SIG-M5 (cell line): ENCODE data around the gene DLEC1.
"Not testable (repeated sequence)": the region's sequence is repeated elsewhere in the genome, so short reads cannot be mapped to it uniquely, and the experiment has no call there.

Experiments used
- DNase-seq: peaks from one replicate; lab custom pipeline; 2025; lab: John Stamatoyannopoulos, UW

DLEC1 gene

DNA sequence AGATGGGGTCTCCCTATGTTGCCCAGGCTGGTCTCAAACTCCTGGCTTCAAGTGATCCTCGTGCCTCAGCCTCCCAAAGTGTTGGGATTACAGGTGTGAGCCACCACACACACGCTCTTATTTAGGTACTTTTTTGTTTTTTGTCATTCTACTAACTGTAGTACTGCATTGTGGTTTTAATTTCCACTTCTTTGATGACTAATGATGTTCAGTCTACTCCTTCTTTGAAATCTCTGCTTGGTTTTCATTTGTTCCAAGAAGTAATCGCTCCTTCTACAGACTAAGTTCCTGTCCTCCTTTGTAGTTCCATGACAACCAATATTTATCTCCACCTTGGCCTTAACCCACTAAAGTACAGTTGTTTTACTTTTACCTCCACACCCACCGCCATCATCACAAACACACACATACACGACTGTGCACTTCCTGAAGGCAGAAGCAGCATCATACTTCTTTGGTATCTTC lies 529 bp upstream of the DLEC1 start:
- no peak for DNase-seq

DNA sequence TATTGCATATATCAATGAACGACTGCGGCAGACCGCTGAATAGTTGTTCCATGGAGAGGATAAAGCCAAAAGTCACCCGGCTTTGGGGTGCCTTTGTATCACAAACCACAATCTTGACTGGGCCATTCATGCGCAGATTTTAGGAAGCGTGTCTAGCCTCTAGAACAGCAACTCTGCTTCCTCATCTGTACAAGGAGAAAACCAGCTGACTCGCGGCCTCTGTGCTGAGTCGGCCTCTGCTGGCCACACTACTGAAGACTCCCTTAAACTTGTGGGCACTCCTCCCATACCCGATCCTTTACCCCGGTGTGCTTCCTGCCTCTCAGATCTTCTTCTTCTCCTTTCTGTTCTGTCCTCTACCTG lies 872 bp downstream of the DLEC1 start:
- peak; percentile 29 for DNase-seq

DNA sequence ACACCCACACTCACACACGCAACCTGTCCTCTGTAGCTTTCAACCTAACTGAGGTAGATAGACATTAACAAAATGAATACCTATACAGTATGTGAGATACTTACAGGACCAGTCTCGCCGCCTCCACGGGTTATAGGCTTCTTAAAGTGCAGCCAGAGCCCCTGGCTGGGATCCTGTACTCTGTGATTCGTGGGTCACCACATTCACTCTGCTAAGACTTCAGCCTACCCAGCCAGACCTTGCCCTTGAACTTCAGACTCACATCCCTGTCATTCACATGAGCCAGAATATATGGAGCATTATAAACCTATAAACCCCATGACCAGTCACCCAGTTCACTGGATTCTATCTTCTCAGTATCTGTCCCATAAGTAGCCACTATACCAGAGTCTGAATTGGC lies 1.4 kb downstream of the DLEC1 start:
- DNase-seq, result no peak

DNA sequence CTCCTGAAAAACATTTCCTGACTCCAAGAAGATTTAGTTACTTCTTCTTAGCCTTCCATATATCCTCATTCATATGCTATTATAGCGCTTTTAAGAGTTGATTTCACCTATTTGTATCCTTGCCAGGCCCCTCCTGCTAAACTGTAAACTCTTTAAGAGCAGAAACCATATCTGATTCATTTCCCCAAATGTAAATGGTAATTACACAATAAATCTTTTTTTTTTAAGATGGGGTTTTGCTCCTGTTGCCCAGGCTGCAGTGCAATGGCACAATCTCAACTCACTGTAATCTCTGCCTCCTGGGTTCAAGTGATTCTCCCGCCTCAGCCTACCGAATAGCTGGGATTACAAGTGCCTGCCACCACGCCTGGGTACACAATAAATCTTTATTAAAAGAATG lies 4.5 kb downstream of the DLEC1 start:
- DNase-seq, result no peak

DNA sequence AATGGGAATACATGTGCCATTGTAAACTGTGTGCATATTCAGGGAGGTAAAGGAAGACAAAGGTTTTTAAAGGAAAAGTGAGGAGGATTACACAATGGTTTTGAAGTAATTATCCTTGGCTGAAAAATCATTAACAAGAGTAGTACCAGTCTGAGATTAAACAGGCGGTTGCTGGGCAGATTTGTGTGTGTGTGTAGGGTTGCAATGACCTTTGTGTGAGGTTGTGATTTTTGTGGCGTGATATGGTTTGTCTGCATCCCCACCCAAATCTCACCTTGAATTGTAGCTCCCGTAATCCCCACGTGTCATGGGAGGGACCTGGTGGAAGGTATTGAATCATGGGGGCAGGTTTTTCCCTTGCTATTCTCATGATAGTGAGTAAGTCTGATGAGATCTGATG lies 7.0 kb downstream of the DLEC1 start:
- DNase-seq, result no peak

DNA sequence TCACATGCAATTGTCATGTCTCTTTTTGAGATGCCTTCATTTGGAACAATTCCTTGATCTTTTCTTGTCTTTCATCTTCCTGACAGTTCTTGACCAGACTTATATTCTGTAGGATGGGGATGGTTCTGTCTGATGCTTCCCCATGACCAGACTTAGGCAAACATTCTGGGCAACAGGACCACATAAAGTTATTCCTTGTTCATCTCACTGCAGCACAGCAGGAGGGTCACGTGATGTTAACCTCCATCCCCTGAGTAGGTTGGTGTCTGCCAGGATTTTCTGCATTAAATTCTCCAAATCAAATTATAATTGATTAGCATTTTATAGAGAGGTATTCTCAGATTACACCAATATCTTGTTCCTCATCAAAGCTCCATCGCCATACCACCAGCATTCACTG lies 7.8 kb downstream of the DLEC1 start:
- no peak for DNase-seq

DNA sequence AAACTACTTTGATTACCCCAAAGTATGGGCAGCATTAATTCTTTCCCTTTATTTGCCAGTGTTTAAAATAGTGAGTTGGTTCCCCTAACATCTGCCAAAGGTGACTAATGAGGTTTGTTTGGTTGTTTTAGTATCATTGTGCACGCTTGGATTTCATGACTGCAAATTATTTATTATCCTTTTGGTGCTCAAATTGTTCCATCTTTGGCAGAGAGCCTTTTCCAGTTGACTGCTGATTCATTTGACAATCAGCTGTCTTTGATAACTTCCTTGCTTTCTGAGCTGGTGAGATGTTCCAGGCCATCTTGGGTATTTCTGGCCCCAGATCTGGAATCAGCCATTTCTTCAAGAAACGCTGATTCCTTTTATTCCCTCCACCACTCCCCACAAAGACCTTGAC lies 8.9 kb downstream of the DLEC1 start:
- DNase-seq, result no peak

DNA sequence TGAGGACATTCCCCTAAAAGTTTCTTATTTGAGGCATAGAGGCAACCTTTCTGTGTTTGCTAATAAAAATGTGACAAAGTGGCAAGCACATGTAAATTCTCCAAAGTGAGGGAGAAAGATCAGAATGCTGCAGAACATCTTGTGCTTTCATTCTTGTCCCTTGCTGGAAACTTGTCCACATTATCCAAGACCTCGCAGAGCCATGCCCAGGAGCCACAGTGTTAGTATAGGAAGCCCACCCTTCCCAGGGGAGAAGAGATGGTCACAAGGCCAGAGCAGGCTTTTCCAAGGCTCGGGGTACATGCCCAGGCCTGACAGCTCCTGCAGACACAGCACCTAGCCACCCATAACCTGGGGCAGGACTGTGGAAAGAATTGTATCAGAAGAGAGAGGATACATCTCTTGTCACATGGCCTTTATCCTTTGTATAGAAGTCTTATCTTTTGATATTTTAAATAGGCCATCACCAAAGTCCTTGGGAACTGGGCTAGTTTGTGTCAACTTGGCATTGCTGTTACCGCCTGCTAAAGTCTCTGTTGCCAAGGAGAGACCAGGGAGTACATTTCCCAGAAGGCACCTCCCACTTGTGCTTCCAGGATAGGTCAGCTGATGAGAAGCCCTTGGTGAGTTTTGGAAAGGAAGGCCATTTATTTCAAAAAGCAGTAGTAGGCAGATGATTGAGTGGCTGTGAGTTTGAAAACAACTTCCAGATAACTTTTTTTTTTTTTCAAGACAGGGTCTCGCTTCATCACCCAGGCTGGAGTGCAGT lies 10.5 kb downstream of the DLEC1 start:
- no peak for DNase-seq

DNA sequence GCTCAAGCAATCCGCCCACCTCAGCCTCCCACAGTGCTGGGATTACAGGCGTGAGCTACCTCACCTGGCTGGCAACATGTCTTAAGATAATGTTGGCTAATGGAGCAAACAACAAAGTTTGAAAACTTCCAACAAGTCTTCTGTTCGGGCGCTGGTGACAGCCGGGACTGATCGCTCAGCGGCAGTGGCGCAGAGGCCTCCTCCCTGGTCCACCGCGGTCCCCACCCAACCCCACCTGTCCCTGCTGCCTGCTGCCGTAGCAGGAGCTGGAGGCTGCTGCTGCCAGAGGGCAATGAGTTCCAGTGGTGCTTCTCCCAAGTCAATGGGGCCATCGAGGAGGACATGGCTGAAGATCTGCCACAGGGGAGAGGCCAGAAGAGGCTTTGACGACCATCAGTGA lies 12.1 kb downstream of the DLEC1 start:
- DNase-seq, result no peak

DNA sequence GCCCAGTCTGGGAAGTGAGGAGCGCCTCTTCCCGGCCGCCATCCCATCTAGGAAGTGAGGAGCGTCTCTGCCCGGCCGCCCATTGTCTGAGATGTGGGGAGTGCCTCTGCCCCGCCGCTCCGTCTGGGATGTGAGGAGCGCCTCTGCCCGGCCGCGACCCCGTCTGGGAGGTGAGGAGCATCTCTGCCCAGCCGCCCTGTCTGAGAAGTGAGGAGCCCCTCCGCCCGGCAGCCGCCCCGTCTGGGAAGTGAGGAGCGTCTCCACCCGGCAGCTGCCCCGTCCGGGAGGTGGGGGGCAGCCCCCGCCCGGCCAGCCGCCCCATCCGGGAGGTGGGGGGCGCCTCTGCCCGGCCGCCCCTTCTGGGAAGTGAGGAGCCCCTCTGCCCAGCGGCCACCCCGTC lies 14.3 kb downstream of the DLEC1 start:
- not testable (repeated sequence) for DNase-seq

DNA sequence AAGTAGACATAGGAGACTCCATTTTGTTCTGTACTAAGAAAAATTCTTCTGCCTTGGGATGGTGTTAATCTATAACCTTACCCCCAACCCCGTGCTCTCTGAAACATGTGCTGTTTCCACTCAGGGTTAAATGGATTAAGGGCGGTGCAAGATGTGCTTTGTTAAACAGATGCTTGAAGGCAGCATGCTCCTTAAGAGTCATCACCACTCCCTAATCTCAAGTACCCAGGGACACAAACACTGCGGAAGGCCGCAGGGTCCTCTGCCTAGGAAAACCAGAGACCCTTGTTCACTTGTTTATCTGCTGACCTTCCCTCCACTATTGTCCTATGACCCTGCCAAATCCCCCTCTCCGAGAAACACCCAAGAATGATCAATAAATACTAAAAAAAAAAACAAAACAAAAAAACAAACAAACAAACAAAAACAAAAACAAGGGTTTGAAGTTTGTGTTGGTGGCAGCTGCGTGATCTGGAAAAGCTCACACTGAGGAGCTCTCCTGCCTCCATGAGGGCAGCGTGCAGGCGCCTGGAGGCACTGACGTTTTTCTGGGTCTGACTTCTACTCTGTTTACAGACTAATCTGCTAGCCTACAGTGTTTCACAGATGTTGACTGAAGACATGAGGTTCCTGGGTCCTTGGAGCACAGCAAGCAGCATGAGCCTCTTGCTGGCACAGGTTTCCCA lies 14.9 kb downstream of the DLEC1 start:
- DNase-seq, result not testable (repeated sequence)

DNA sequence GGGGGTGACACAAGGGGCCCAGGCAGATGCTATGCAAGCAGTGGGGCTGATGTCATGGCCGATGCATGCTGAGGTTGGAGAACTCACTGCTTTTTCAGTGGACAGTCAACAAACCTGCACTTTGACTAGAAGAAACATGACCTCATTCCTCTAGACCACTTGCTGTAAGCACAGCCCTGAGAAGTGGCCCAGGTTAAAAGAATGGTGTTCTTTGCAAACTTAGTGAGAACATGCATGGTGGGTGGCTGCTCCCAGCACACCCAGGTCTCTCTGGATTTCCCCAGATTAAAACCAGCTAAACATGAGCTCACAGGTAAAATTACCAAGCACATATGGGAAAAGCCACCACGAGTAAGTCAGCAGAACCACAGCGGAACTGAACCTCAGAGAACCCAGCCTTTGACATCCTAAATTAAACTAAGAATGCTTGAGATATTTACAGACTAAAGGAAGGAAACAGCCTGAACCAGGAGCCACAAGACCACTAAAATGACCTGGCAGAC lies 15.5 kb downstream of the DLEC1 start:
- DNase-seq, result no peak

DNA sequence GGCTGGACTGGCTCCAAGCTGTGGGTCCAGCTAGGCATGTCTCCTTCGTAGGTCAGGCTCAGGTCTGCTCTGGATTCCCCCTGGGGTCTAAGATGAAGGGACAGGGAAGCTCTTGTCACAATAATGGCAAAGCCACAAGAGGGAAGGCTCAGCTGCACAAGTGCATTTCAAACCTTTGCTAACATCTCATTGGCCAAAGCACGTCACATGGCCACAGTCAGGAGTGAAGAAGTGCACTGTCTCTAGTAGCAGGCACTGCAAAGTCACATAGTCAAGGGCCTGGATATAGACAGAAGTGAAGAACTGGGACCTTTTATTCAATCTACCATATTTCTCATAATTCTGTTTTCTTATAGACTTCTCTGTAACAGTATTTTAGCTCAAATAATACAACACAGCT lies 20.1 kb downstream of the DLEC1 start:
- no peak for DNase-seq

DNA sequence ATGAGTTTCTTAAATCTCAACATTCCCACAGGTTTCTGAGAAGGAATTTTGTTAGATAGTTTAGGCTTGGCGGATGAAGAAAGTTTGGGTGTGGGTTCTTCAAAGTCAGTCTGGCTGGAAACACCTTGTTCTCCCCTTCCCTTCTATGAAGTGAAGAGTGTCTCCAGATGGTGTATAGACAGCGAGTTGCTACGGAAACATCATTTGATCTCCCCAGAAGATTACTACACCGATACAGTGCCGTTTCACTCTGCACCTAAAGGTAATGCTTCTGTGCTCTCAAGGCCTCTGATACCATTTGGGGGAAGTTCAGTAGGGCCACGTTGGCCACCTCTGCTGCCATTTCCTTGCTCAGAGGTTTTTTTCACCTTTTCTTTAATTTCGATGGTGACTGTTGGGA lies 20.6 kb downstream of the DLEC1 start:
- DNase-seq, result no peak

DNA sequence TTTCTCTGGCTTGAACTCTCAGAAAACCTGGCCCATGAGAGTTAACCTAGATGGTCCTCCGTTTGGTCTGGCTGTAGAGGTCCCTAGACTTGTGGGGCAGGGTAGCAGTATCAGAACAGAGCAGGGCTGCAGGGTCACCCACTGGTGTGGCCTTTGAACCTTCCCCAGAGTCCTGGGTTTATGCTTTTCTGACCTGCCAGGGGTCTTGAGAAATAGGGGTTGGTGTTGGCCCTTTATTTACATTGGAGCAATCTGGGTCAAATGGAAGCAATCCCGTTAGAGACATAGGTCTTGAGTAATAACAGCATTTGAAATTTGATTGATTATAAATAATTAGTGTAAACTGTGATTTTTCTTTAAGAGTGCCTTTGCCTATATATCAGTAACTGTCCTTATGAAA lies 23.8 kb downstream of the DLEC1 start:
- no peak for DNase-seq

DNA sequence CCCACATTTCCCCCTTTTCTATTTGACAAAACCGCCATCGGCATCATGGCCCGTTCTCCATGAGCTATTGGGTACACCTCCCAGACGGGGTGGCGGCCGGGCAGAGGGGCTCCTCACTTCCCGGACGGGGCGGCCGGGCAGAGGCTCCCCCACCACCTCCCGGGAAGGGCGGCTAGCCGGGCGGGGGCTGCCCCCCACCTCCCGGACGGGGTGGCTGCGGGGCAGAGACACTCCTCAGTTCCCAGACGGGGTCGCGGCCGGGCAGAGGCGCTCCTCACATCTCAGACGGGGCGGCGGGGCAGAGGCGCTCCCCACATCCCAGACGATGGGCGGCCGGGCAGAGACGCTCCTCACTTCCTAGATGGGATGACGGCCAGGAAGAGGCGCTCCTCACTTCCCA lies 25.4 kb downstream of the DLEC1 start:
- not testable (repeated sequence) for DNase-seq

DNA sequence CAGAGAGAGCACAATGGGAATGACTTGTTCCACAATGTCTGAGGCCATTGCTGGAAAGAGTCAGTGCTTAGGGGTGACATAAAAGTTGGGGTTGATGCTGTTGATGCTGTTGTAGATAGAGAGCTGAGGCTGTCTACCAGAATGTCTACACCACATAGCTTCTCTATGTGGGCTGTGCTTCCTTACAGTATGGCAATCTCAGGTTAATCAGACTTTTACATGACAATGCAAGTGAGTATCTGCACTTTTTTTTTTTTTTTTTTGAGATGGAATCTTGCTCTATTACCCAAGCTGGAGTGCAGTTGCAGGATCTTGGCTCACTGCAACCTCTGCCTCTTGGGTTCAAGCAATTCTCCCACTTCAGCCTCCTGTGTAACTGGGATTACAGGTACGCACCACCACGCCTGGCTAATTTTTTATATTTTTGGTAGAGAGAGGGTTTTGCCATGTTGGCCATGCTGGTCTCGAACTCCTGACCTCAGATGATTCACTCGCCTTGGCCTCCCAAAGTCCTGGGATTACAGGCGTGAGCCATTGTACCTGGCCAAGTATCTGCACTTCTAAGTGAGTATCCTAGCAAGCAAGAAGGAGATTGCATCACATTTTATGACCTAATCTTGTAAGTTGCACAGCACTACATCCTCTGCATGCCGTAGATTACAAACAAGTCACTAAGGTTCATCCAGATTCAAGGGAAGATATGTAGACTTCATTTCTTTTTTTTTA lies 28.7 kb downstream of the DLEC1 start:
- DNase-seq, result no peak

DNA sequence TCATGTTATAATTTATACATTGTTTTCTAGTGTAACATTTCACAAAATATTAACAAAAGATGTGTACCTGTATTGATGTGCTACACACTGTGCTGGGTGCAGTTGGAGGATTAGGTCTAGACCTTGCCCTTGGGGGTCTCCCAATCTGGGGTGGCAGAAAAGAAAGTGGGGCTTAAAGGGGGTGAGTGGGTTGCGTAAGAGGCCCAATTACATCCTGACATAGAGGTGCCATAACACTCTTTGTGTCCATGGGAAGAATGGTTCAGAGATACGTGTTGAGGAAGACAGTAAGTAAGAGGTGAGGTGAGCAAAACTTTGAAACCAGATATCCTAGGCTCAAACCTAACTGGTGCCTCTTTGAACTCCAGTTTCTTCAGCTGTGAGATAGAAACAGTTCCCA lies 31.0 kb downstream of the DLEC1 start:
- no peak for DNase-seq

DNA sequence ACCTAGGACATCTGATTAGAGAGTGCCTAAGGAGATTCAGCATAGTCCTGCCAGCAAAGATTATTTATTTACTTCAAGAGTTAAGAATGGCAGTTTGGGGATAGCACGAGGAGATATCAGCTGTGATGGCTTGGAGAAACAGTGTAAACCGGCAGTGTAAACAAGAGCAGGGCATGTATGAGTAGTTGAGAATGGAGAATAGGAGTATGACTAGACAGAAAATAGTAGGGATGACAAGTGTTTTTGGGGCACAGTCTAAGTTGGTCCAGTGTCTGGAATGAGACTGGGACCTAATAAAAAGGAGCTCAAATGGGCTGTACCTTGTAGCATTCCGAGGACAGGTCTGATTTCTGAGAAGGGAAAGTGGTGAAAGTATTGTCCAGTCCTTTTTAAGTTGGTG lies 38.1 kb downstream of the DLEC1 start:
- DNase-seq, result not testable (repeated sequence)

DNA sequence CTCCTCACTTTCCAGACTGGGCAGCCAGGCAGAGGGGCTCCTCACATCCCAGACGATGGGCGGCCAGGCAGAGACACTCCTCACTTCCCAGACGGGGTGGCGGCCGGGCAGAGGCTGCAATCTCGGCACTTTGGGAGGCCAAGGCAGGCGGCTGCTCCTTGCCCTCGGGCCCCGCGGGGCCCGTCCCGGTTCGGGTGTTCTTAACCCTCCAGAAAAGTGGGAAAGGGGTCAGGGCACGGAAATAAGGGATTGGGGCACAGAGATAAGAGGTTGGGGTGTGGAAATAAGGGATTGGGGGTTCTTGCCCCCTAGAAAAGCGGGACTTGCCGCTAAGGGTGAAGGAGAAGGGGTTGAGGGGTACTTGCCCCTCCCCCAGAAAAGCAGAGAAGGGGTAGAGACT lies 43.3 kb downstream of the DLEC1 start:
- DNase-seq, result not testable (repeated sequence)

DNA sequence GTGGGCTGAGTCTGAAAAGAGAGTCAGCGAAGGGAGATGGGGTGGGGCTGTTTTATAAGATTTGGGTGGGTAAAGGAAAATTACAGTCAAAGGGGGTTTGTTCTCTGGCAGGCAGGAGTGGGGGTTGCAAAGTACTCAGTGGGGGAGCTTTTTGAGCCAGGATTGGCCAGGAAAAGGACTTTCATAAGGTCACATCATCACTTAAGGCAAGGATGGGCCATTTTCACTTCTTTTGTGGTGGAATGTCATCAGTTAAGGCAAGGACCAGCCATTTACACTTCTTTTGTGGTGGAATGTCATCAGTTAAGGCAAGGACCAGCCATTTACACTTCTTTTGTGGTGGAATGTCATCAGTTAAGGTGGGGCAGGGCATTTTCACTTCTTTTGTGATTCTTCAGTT lies 44.2 kb downstream of the DLEC1 start:
- DNase-seq, result not testable (repeated sequence)

DNA sequence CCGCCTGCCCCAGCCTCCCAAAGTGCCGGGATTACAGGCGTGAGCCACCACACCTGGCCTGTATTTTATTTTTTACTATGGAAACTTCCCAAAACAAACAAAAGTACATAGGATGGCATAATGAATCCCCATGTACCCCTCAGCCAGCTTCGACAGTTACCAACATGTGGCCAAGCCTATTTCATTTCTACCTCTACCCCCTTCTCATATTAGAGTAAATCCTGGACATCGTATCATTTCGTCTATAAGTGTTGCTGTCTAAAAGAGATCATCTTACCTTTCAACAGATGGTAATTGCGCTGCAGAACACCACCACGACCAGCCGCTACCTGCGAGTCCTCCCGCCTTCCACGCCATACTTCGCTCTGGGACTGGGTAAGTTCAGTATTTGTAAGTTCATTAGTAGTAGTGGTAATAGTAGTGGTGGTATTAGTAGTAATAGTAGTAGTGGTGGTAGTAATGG lies 44.9 kb downstream of the DLEC1 start:
- DNase-seq, result no peak
